Activated CD8-positive, alpha-beta T cell treated with anti-CD3 and anti-CD28 coated beads for 36 hours (primary cell): ENCODE results near the gene FRY. TPM values are rescaled to one million over a fixed set of nuclear protein-coding genes. Genes with fewer than 3 reads are reported as not detected.

Experiments used
- ATAC-seq: fragments of 200-7000 bp; cut with Tn5 transposase; one replicate; pipeline ENCODE4 v1.10.0; 2021; ENCODE audit warnings: mild to moderate bottlenecking, moderate library complexity
- CTCF ChIA-PET: fragments of 350-600 bp; sonication (Branson Sonifier 250); formaldehyde crosslinking; loops from one replicate; lab custom pipeline; 2021; ENCODE audit warnings: antibody characterized with exemption; lab: Charles Lee
- POLR2A ChIA-PET: fragments of 350-600 bp; sonication (Branson Sonifier 250); formaldehyde crosslinking; loops from one replicate; lab custom pipeline; 2021; ENCODE audit warnings: antibody characterized with exemption; lab: Charles Lee
- DNase-seq: peaks from one replicate; pipeline ENCODE4 v3.0.0-alpha.2; 2020
- H3K27ac Mint-ChIP-seq: one replicate; pipeline ENCODE4 v1.8.0; 2021; ENCODE audit warnings: mild to moderate bottlenecking, mixed read lengths
- H3K27me3 Mint-ChIP-seq: one replicate; pipeline ENCODE4 v1.8.0; 2021; ENCODE audit warnings: mixed read lengths
- H3K36me3 Mint-ChIP-seq: one replicate; pipeline ENCODE4 v1.8.0; 2021; ENCODE audit warnings: low read depth, mixed read lengths
- H3K4me1 Mint-ChIP-seq: one replicate; pipeline ENCODE4 v1.8.0; 2021; ENCODE audit warnings: low read depth, mixed read lengths
- H3K4me3 Mint-ChIP-seq: one replicate; pipeline ENCODE4 v1.8.0; 2021; ENCODE audit warnings: mild to moderate bottlenecking, moderate library complexity, mixed read lengths
- H3K9me3 Mint-ChIP-seq: one replicate; pipeline ENCODE4 v1.8.0; 2021; ENCODE audit warnings: mixed read lengths
- intact Hi-C: fragments of 100-400 bp; cut with micrococcal nuclease; formaldehyde crosslinking; loops from one replicate; pipeline ENCODE4 v1.10.0; 2022
- total RNA-seq, 2 experiments: library from RNA; stranded (reverse); gene quantifications; one replicate each; pipeline ENCODE4 v1.2.3, GENCODE V29; 2021
- TF ChIP-seq, protein P1 (sequence below): fragments of 200-600 bp; IDR thresholded peaks from one replicate; pipeline ENCODE4 v1.8.0; 2022; ENCODE audit warnings: antibody characterized with exemption, mild to moderate bottlenecking

FRY gene
- total RNA-seq, 2 experiments from 2014 or later = 0.58 to 0.68 TPM

DNA sequence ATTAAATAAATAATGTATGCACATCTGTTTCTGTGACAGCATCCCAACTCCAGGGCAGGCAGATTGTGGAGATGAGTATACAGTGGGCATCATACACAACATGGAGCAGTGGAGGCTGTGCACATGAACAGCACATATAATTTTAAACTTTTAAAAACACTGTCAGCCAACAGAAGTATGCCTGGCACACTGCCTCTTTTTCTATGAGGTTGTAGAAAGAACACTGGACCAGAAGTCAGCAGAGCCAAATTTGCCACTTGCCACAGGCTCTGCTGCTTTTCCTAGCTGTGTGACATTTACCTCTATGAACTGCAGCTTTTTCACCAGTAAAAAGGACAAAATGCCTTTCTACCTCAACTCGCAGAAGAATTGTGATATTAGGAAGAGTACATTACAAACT, 118.7 kb downstream of the FRY start:
- CTCF ChIA-PET = interaction anchor here (1.0 kb wide), 1 partner anchor 14 kb away, joined by 3 read pairs; no protein-coding TSS in a partner anchor
- no peak overlapping the region for H3K4me3 Mint-ChIP-seq
- H3K9me3 Mint-ChIP-seq = no peaks in the 10 kb centered on the region
- ATAC-seq = no peak
- no peaks in the 10 kb centered on the region for H3K4me1 Mint-ChIP-seq
- intact Hi-C loops = no loop called here
- no peaks in the 10 kb centered on the region for H3K27me3 Mint-ChIP-seq
- DNase-seq = no peak
- H3K27ac Mint-ChIP-seq = no peak overlapping the region
- no peaks in the 10 kb centered on the region for H3K36me3 Mint-ChIP-seq
- TF ChIP-seq, protein P1, sequence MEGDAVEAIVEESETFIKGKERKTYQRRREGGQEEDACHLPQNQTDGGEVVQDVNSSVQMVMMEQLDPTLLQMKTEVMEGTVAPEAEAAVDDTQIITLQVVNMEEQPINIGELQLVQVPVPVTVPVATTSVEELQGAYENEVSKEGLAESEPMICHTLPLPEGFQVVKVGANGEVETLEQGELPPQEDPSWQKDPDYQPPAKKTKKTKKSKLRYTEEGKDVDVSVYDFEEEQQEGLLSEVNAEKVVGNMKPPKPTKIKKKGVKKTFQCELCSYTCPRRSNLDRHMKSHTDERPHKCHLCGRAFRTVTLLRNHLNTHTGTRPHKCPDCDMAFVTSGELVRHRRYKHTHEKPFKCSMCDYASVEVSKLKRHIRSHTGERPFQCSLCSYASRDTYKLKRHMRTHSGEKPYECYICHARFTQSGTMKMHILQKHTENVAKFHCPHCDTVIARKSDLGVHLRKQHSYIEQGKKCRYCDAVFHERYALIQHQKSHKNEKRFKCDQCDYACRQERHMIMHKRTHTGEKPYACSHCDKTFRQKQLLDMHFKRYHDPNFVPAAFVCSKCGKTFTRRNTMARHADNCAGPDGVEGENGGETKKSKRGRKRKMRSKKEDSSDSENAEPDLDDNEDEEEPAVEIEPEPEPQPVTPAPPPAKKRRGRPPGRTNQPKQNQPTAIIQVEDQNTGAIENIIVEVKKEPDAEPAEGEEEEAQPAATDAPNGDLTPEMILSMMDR = no peak
- POLR2A ChIA-PET = no interaction called here

- ATAC-seq = no peak
- no peaks in the 10 kb centered on the region for H3K27me3 Mint-ChIP-seq
- TF ChIP-seq, protein P1 = no peak
- intact Hi-C loops = no loop called here
- H3K27ac Mint-ChIP-seq = no peak overlapping the region
- H3K4me3 Mint-ChIP-seq = no peak overlapping the region
- H3K36me3 Mint-ChIP-seq = no peaks in the 10 kb centered on the region
- POLR2A ChIA-PET = no interaction called here
- DNase-seq = no peak
- H3K4me1 Mint-ChIP-seq = no peaks in the 10 kb centered on the region
- CTCF ChIA-PET = interaction anchor here (1.0 kb wide), 1 partner anchor 14 kb away, joined by 3 read pairs; no protein-coding TSS in a partner anchor
- H3K9me3 Mint-ChIP-seq = no peaks in the 10 kb centered on the region
These were observed 119.2 kb downstream of the FRY start for GRCh38 chr13:32150794-32151193.

DNA sequence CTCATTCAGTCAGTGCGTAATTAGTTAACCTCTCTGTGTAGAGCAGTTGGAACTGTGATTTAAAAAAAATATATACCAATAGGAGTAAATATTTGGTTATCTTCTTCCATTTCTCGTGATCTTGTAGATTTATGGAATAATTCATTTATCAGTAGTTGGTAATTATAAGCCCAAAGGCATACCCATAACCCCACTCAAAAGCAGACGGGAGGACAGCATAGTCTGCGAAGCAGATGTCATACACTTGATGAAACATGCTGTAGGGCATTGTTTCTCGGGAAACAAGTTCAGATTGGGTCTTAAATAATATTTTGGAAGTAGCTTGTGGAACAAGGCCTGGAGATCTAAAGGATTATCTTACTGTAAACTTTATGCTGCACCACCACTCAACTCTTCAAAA, 119.7 kb downstream of the FRY start:
- TF ChIP-seq, protein P1 = no peak
- intact Hi-C loops = no loop called here
- no peak overlapping the region for H3K4me3 Mint-ChIP-seq
- H3K9me3 Mint-ChIP-seq = no peaks in the 10 kb centered on the region
- H3K27me3 Mint-ChIP-seq = no peaks in the 10 kb centered on the region
- no peak for ATAC-seq
- no peaks in the 10 kb centered on the region for H3K4me1 Mint-ChIP-seq
- no peak for DNase-seq
- ChIA-PET CTCF (interaction anchor here (1.0 kb wide), 1 partner anchor 13 kb away, joined by 3 read pairs; no protein-coding TSS in a partner anchor), POLR2A (no interaction called here)
- H3K27ac Mint-ChIP-seq = no peak overlapping the region
- no peaks in the 10 kb centered on the region for H3K36me3 Mint-ChIP-seq

GRCh38 chr13:32153056-32153455, 121.5 kb downstream of the FRY start:
- TF ChIP-seq, protein P1 = no peak
- no peaks in the 10 kb centered on the region for H3K36me3 Mint-ChIP-seq
- H3K4me3 Mint-ChIP-seq = no peak overlapping the region
- no peak for ATAC-seq
- no peaks in the 10 kb centered on the region for H3K4me1 Mint-ChIP-seq
- H3K27me3 Mint-ChIP-seq = no peaks in the 10 kb centered on the region
- no peaks in the 10 kb centered on the region for H3K9me3 Mint-ChIP-seq
- DNase-seq = no peak
- POLR2A ChIA-PET = no interaction called here
- CTCF ChIA-PET = no interaction called here
- no peak overlapping the region for H3K27ac Mint-ChIP-seq
- intact Hi-C loops = no loop called here

- H3K27me3 Mint-ChIP-seq = no peaks in the 10 kb centered on the region
- TF ChIP-seq, protein P1 = no peak
- no peaks in the 10 kb centered on the region for H3K36me3 Mint-ChIP-seq
- no peak overlapping the region for H3K4me3 Mint-ChIP-seq
- POLR2A ChIA-PET = interaction anchor here (0.5 kb wide), 1 partner anchor 158 kb away, joined by 3 read pairs; no protein-coding TSS in a partner anchor
- DNase-seq (no peak), ATAC-seq (no peak)
- CTCF ChIA-PET = interaction anchor here (1.0 kb wide), 1 partner anchor 86 kb away, joined by 4 read pairs; no protein-coding TSS in a partner anchor
- H3K9me3 Mint-ChIP-seq = no peaks in the 10 kb centered on the region
- intact Hi-C loops = no loop called here
- no peaks in the 10 kb centered on the region for H3K4me1 Mint-ChIP-seq
- H3K27ac Mint-ChIP-seq = no peak overlapping the region
These were observed 127.7 kb downstream of the FRY start for GRCh38 chr13:32159137-32159869.
